GM12892 (cell line): Measurements from ENCODE around the gene KCNK5. TPM values are rescaled to one million over a fixed set of nuclear protein-coding genes. Genes with fewer than 3 reads are reported as not detected.
A peak's percentile ranks its signal among the peaks of the same experiment; 100 is the strongest.

ENCODE experiments used
- DNase-seq: peaks from one replicate; pipeline ENCODE4 v3.0.0; 2011; ENCODE audit not compliant: insufficient read length
- FAIRE-seq: peaks from 2 replicates; lab custom pipeline; 2011; peaks lifted over from hg19 to GRCh38; lab: Jason Lieb, UNC
- POLR2A ChIP-seq: IDR thresholded peaks from 2 replicates; pipeline ENCODE4 v1.6.1; 2011; ENCODE audit warnings: low read depth, low read length, control low read depth
- POLR2AphosphoS5 ChIP-seq: IDR thresholded peaks from 2 replicates; pipeline ENCODE4 v1.6.1; 2011; ENCODE audit warnings: low read depth, low read length, control low read depth
- TAF1 ChIP-seq: IDR thresholded peaks from 2 replicates; pipeline ENCODE4 v1.6.1; 2011; ENCODE audit warnings: low read depth, mild to moderate bottlenecking, control low read depth, low read length, borderline replicate concordance
- polyA plus RNA-seq: library from polyadenylated mRNA; unstranded; fragments of >200 nt; gene quantifications from one replicate; pipeline ENCODE4 v1.2.1, GENCODE V29; 2012; ENCODE audit warnings: missing spikeins, inconsistent platforms; ENCODE audit not compliant: missing spikeins

KCNK5 gene, protein sequence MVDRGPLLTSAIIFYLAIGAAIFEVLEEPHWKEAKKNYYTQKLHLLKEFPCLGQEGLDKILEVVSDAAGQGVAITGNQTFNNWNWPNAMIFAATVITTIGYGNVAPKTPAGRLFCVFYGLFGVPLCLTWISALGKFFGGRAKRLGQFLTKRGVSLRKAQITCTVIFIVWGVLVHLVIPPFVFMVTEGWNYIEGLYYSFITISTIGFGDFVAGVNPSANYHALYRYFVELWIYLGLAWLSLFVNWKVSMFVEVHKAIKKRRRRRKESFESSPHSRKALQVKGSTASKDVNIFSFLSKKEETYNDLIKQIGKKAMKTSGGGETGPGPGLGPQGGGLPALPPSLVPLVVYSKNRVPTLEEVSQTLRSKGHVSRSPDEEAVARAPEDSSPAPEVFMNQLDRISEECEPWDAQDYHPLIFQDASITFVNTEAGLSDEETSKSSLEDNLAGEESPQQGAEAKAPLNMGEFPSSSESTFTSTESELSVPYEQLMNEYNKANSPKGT
- 2.5 TPM for polyA plus RNA-seq

GRCh38 chr6:39228992-39229767 lies at the start of gene KCNK5:
KCNK5 (minus strand) TSS chr6:39229475; CDS start chr6:39229111, 364 bp downstream.
- peak; percentile 67; the same call in 1 of the 2 replicates for TF ChIP-seq POLR2A
- peak; percentile 49; the same call in 1 of the 2 replicates for TF ChIP-seq POLR2AphosphoS5
- no peak for TF ChIP-seq TAF1
- DNase-seq (peak; percentile 83), FAIRE-seq (peak; percentile 89)

DNA sequence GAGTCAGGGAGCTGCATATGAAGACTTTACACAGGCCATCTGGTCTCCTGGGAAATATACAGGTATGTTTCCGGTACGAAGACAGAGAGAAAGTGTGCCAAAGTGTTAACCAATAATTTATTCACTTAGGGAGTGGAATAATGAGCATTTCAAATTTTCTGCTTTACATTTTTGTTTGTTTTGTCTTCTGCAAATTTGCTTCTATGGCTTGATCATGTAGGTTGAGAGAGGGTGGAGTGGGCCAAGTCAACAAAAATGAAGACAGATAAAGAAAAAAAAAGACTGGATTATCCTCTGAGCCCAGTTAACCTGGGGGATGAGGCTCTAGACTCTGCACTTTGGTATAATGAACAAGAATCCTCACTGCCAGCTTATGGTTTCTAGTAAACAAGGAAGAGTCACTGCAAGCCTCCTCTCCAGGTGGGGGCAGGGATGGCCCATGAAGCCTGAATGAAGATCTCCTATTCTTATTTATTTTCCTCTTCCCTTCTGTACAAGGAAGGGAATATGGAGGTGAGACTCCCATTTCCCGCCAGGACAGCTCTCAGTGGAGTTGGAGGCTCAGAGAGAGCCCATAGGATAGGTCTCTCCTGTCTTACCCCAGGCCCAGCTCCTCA lies 47.2 kb upstream of the KCNK5 start:
- no peak for FAIRE-seq
- DNase-seq: no peak
- no peak for TF ChIP-seq POLR2AphosphoS5
- TF ChIP-seq POLR2A: no peak
- TF ChIP-seq TAF1: no peak

GRCh38 chr6:39274903-39275302 lies 45.6 kb upstream of the KCNK5 start:
- no peak for DNase-seq
- no peak for TF ChIP-seq POLR2AphosphoS5
- no peak for TF ChIP-seq TAF1
- TF ChIP-seq POLR2A: no peak
- no peak for FAIRE-seq

GRCh38 chr6:39274471-39274870 lies 45.2 kb upstream of the KCNK5 start:
- FAIRE-seq (no peak), DNase-seq (no peak)
- TF ChIP-seq POLR2AphosphoS5: no peak
- TF ChIP-seq TAF1: no peak
- TF ChIP-seq POLR2A: no peak

DNA sequence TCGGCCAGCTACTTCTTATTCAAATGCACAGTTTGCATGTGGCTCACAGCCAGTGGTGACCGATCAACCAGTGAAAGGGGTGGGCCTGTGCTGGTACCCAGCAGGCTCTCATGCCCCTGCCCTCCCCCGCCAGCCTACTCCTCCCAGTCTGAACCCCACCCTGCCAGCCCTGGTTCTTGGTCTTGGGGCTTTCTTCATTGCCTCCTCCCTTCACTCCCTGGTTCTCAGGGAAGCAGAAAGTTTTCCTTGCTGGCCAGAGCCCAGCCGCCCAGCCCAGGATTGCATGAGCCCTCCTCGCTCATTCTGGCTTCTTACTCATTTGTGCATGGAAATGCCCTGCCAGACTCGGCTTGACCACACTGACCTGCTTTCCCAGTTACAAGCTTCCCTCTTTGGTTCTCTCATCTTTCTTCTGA lies 44.1 kb upstream of the KCNK5 start:
- no peak for FAIRE-seq
- DNase-seq: no peak
- TF ChIP-seq POLR2A: no peak
- TF ChIP-seq POLR2AphosphoS5: no peak
- no peak for TF ChIP-seq TAF1

GRCh38 chr6:39269961-39270360 lies 40.7 kb upstream of the KCNK5 start:
- TF ChIP-seq POLR2A (no peak), POLR2AphosphoS5 (no peak), TAF1 (no peak)
- FAIRE-seq: no peak
- no peak for DNase-seq

DNA sequence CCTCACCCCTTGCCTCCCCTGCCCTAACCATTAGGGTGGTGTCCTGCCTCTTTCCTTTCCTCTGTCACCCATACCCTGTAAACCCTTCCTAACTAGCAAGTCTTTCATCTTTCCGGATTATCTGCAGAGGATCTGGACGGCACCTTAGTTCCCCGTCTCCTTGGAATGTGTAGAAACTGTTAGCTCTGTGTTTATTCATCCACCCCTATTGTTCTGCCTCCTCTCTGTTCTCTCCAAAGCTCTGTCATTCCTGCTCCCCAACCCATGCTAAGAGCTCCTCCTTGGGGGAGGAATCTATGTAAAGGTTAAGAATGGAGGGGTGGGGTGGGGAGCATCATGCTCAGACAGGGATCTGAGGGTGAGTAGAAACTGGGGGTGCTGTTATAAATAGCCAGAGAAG lies 39.4 kb upstream of the KCNK5 start:
- no peak for DNase-seq
- TF ChIP-seq TAF1: no peak
- no peak for TF ChIP-seq POLR2A
- TF ChIP-seq POLR2AphosphoS5: no peak
- no peak for FAIRE-seq

DNA sequence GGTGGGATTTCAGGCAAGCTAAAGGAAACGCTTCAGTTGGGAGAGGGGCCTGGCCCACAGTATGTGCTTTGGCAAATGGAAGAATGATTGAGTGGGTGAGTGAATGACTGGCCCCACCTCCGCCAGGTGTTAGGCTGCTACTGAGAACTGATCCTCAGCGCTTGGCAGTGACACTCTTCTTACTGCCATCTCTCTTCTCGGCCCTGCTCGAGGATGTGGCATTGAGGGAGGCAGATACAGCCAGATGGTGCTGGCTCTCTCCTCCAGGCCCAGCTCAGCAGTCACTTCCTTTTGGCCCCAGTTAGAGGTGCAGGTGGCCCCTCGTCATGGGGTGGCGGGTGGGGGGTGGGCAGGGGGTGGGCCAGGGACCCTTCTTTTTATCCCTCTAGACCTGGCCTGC lies 38.9 kb upstream of the KCNK5 start:
- no peak for DNase-seq
- no peak for TF ChIP-seq POLR2A
- no peak for TF ChIP-seq TAF1
- no peak for TF ChIP-seq POLR2AphosphoS5
- no peak for FAIRE-seq

DNA sequence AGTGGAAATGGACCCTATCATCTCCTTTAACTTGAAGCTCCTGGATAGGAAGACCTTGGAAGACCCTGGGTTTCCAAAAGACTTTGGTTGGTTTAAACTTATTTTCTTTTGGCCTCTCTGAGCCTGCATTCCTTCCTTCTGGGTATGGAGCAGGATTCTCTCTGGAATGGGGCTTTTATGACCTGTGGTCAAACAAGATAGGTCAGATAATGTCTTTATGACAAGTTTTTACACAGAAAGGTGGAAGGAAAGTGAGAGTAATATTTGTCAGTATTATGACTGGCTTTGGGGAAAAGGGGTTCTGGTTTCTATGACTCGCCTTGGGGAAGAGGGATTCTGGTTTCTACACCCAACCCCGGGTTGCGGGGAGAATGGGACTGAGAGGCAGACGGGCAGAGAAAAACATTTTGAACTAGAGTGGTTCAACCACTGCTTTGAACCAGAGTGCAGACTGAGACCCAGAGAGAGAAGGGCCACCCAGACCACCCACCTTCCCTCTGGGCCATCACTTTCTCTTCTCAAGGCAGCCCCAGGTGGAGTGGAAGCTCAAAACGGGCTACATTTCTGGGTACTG lies 37.6 kb upstream of the KCNK5 start:
- FAIRE-seq (no peak), DNase-seq (no peak)
- no peak for TF ChIP-seq POLR2A
- TF ChIP-seq POLR2AphosphoS5: no peak
- no peak for TF ChIP-seq TAF1

DNA sequence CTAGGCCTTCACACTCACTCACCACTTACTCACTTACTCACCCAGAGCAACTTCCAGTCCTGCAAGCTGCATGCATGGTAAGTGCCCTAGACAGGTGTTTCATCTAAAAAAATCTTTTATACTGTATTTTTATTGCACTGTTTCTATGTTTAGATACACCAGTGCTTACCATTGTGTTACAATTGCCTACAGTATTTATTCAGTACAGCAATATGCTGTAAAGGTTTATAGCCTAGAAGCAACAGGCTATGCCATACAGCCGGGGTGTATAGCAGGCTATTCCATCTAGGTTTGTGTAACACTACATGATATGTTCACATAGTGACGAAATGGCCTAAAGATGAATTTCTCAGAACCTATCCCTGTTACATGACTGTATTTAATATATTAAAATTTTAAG lies 37.1 kb upstream of the KCNK5 start:
- DNase-seq (no peak), FAIRE-seq (no peak)
- TF ChIP-seq TAF1: no peak
- no peak for TF ChIP-seq POLR2AphosphoS5
- TF ChIP-seq POLR2A: no peak
